H1 (cell line): Measurements from ENCODE around the gene PIK3C2G. TPM values are rescaled to one million over a fixed set of nuclear protein-coding genes. Genes with fewer than 3 reads are reported as not detected.

Source experiments
- CTCF ChIA-PET: fragments of 300-600 bp; sonication (Branson Sonifier 250); formaldehyde crosslinking; loops from one replicate; lab custom pipeline; 2021; ENCODE audit not compliant: partially characterized antibody; lab: Charles Lee
- POLR2A ChIA-PET: fragments of 300-600 bp; sonication (Branson Sonifier 250); formaldehyde crosslinking; loops from one replicate; lab custom pipeline; 2021; ENCODE audit warnings: inconsistent platforms; ENCODE audit not compliant: partially characterized antibody; lab: Charles Lee
- DNase-seq, 2 experiments: peaks; one replicate each; pipeline versions ENCODE4 v3.0.0 to v3.0.0-alpha.2; 2010 to 2022; ENCODE audit warnings: low spot score in 2 of 2, low read depth in 1 of 2, mixed read lengths in 1 of 2
- FAIRE-seq: peaks from 2 replicates; lab custom pipeline; 2011; peaks lifted over from hg19 to GRCh38; lab: Jason Lieb, UNC
- H2AFZ ChIP-seq: 2 replicates; pipeline ENCODE4 v1.8.1; 2012; ENCODE audit warnings: low read length, inconsistent platforms
- H2AK5ac ChIP-seq: 2 replicates; pipeline ENCODE4 v1.6.1; 2013; ENCODE audit warnings: low read depth, low read length
- H2BK120ac ChIP-seq: replicated peaks from 2 replicates; pipeline ENCODE3; 2013; ENCODE audit warnings: low read depth, low read length, inconsistent platforms
- H2BK12ac ChIP-seq: 2 replicates; pipeline ENCODE4 v1.6.1; 2013; ENCODE audit warnings: low read depth, low read length
- H2BK15ac ChIP-seq: 2 replicates; pipeline ENCODE4 v1.6.1; 2013; ENCODE audit warnings: low read length
- H2BK20ac ChIP-seq: 2 replicates; pipeline ENCODE4 v1.6.1; 2013; ENCODE audit warnings: low read length
- H2BK5ac ChIP-seq: 2 replicates; pipeline ENCODE4 v1.6.1; 2013; ENCODE audit warnings: low read depth, low read length
- H3K14ac ChIP-seq: 2 replicates; pipeline ENCODE4 v1.6.1; 2013; ENCODE audit warnings: inconsistent platforms; ENCODE audit not compliant: insufficient read length
- H3K18ac ChIP-seq: 2 replicates; pipeline ENCODE4 v1.6.1; 2013; ENCODE audit warnings: low read length; ENCODE audit errors: extremely low read depth
- H3K23ac ChIP-seq: 2 replicates; pipeline ENCODE4 v1.6.1; 2013; ENCODE audit warnings: inconsistent platforms; ENCODE audit not compliant: insufficient read length
- H3K23me2 ChIP-seq: 2 replicates; pipeline ENCODE4 v1.6.1; 2013; ENCODE audit warnings: low read depth, low read length
- H3K27ac ChIP-seq: 2 replicates; pipeline ENCODE4 v1.6.1; 2011; ENCODE audit warnings: low read depth, low read length, inconsistent platforms
- H3K27me3 ChIP-seq, 4 experiments: replicated peaks in 1 of 4; 1 replicate in 1 of 4; 2 replicates in 3 of 4; pipeline versions ENCODE4 v1.6.1 to v1.8.1; 2011 to 2013; ENCODE audit warnings: low read length in 3 of 4, mild to moderate bottlenecking in 3 of 4, inconsistent platforms in 2 of 4, mixed read lengths in 2 of 4, moderate library complexity in 1 of 4; ENCODE audit not compliant: control insufficient read depth in 3 of 4, insufficient read depth in 3 of 4; ENCODE audit errors: extremely low read depth in 1 of 4
- H3K36me3 ChIP-seq, 4 experiments: 2 replicates each; pipeline versions ENCODE4 v1.6.1 to v1.8.1; 2011 to 2013; ENCODE audit warnings: mild to moderate bottlenecking in 4 of 4, low read length in 3 of 4, moderate library complexity in 2 of 4, control low read depth in 1 of 4, inconsistent platforms in 1 of 4; ENCODE audit not compliant: insufficient read depth in 4 of 4, control insufficient read depth in 2 of 4
- H3K4ac ChIP-seq: replicated peaks from 2 replicates; pipeline ENCODE3; 2013; ENCODE audit warnings: low read length, low read depth, mixed read lengths, inconsistent platforms; ENCODE audit not compliant: insufficient read length
- H3K4me1 ChIP-seq, 4 experiments: replicated peaks in 1 of 4; 1 replicate in 1 of 4; 2 replicates in 3 of 4; pipeline versions ENCODE4 v1.6.1 to v1.8.1; 2011 to 2013; ENCODE audit warnings: low read length in 3 of 4, inconsistent platforms in 2 of 4, mixed read lengths in 1 of 4; ENCODE audit not compliant: insufficient read depth in 4 of 4, control insufficient read depth in 3 of 4
- H3K4me2 ChIP-seq, 2 experiments: 2 replicates each; pipeline versions ENCODE4 v1.6.1 to v1.8.1; 2011 to 2013; ENCODE audit warnings: low read depth in 2 of 2, low read length in 2 of 2, control low read depth in 1 of 2, inconsistent platforms in 1 of 2, mild to moderate bottlenecking in 1 of 2; ENCODE audit not compliant: insufficient read depth in 1 of 2
- H3K4me3 ChIP-seq, 4 experiments: fragments of 200-600, 300-600 bp in 1 of 4; sonication (generic), shearing (Covaris generic), sonication (Bioruptor Twin) in 1 of 4; 2 replicates each; pipeline versions ENCODE4 v1.5.1 to v1.8.1; 2011 to 2016; ENCODE audit warnings: low read length in 4 of 4, low read depth in 3 of 4, control low read depth in 2 of 4, inconsistent platforms in 2 of 4, mild to moderate bottlenecking in 2 of 4, mixed read lengths in 1 of 4, moderate library complexity in 1 of 4; ENCODE audit not compliant: insufficient read depth in 2 of 4; ENCODE audit errors: extremely low read depth in 1 of 4
- H3K56ac ChIP-seq: replicated peaks from 2 replicates; pipeline ENCODE3; 2013; ENCODE audit warnings: low read depth, mild to moderate bottlenecking, mixed read lengths, low read length, inconsistent platforms; ENCODE audit not compliant: insufficient read length
- H3K79me1 ChIP-seq: 2 replicates; pipeline ENCODE4 v1.6.1; 2013; ENCODE audit warnings: low read depth, low read length, control low read depth
- H3K79me2 ChIP-seq, 2 experiments: 2 replicates each; pipeline versions ENCODE4 v1.6.1 to v1.8.1; 2012 to 2013; ENCODE audit warnings: low read length in 2 of 2, mild to moderate bottlenecking in 2 of 2, inconsistent platforms in 1 of 2; ENCODE audit not compliant: insufficient read depth in 2 of 2, control insufficient read depth in 1 of 2
- H3K9ac ChIP-seq, 4 experiments: replicated peaks in 1 of 4; 1 replicate in 1 of 4; 2 replicates in 3 of 4; pipeline versions ENCODE4 v1.6.1 to v1.8.1; 2011 to 2013; ENCODE audit warnings: low read depth in 3 of 4, low read length in 3 of 4, control low read depth in 2 of 4, mild to moderate bottlenecking in 2 of 4, moderate library complexity in 2 of 4, inconsistent platforms in 1 of 4; ENCODE audit errors: extremely low read depth in 1 of 4
- H3K9me3 ChIP-seq, 2 experiments: 2 replicates each; pipeline versions ENCODE4 v1.6.1 to v1.8.1; 2012 to 2013; ENCODE audit warnings: mild to moderate bottlenecking in 2 of 2, moderate library complexity in 2 of 2, control low read depth in 1 of 2, inconsistent platforms in 1 of 2, low read depth in 1 of 2, low read length in 1 of 2, mixed read lengths in 1 of 2; ENCODE audit not compliant: insufficient read depth in 2 of 2
- H4K20me1 ChIP-seq, 2 experiments: replicated peaks in 1 of 2; 2 replicates each; pipeline versions ENCODE3 to v1.8.1; 2011 to 2013; ENCODE audit warnings: inconsistent platforms in 2 of 2, low read length in 2 of 2, mild to moderate bottlenecking in 1 of 2; ENCODE audit not compliant: insufficient read depth in 2 of 2, control insufficient read depth in 1 of 2
- H4K5ac ChIP-seq: 2 replicates; pipeline ENCODE4 v1.6.1; 2013; ENCODE audit warnings: low read length, low read depth, mixed read lengths, inconsistent platforms; ENCODE audit not compliant: insufficient read length
- H4K8ac ChIP-seq: 2 replicates; pipeline ENCODE4 v1.8.0; 2013; ENCODE audit warnings: mild to moderate bottlenecking, moderate library complexity, low read length, inconsistent platforms; ENCODE audit not compliant: insufficient read depth; ENCODE audit errors: extremely low read depth
- H4K91ac ChIP-seq: replicated peaks from 2 replicates; pipeline ENCODE3; 2013; ENCODE audit warnings: low read length, mixed read lengths, inconsistent platforms; ENCODE audit not compliant: insufficient read length
- POU5F1 ChIP-seq: IDR thresholded peaks from 2 replicates; pipeline ENCODE4 v1.6.1; 2011; ENCODE audit warnings: low read depth, mild to moderate bottlenecking, low read length, moderate library complexity
- WGBS, 2 experiments: shearing (Covaris generic) in 1 of 2; methylation state at CpG; one replicate each; pipeline versions ENCODE4 v1.1.6 to v1.1.7; 2013 to 2015; ENCODE audit warnings: low lambda C conversion rate in 2 of 2, mixed read lengths in 2 of 2, inconsistent platforms in 1 of 2, low coverage in 1 of 2, missing lambda C conversion rate in 1 of 2; ENCODE audit not compliant: insufficient replicate concordance in 2 of 2, insufficient coverage in 1 of 2, insufficient read length in 1 of 2; ENCODE audit errors: extremely low coverage in 1 of 2, missing lambda C conversion rate in 1 of 2; 5-methylcytosine and 5-hydroxymethylcytosine counted together
- polyA plus RNA-seq, 7 experiments: library from polyadenylated mRNA; depleted of rRNA in 3 of 7; stranded (reverse) in 5 of 7; unstranded in 2 of 7; fragments of >200 nt in 5 of 7; fragments of 200-250 nt in 2 of 7; gene quantifications; 1 replicate in 5 of 7; 2 replicates in 1 of 7; 4 replicates in 1 of 7; pipeline versions ENCODE4 v1.2.1 to v1.2.3, GENCODE V29; 2011 to 2013; ENCODE audit warnings: missing spikeins in 2 of 7, mixed read lengths in 2 of 7
- total RNA-seq: library from RNA; stranded (reverse); fragmentation: NEBNext Ultra II Directional; extraction: Animal tissue kit (Norgen Biotek cat#: 25700); gene quantifications from 2 replicates; pipeline ENCODE4 v1.2.1, GENCODE V29; 2021

The PIK3C2G gene
- total and polyA plus RNA-seq, 2 of the 8 experiments (the other 6 are each of a cell fraction or from before 2014, with no cell fraction given), result not detected

DNA sequence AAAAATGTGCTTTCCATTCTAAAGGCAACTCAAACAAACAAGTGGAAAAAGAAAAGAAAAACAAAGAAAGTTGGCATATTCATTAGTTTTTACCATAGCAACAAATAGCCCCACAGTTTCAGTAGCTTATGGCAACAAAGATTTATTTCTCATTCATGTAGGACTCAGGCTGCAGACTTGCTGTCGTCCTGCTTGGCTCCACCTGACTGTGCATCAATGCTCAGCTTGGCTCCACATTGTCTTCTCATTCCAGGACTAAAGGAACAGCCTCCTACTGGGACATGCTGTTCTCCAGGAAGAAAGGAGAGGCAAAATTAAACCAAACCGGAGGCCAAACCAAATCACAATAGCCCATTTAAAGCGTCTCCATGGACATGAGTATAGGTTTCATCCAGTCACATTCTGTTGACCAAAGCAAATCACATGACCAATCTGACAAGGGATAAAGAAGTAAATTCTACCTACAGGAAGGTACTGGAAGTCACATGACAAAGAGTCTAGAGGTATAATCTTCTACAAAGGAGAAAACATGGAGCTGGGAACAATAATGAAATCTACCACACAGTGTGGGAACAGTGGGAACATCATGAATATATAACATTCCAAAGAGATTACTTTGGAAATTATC is 222.5 kb downstream of the PIK3C2G start:
- Histone ChIP-seq H3K27me3 (no peaks in the 10 kb centered on the region), H3K9me3 (no peaks in the 10 kb centered on the region), H3K27ac (no peak overlapping the region), H3K18ac (no peak overlapping the region), H3K79me1 (no peaks in the 10 kb centered on the region), H2AFZ (no peak overlapping the region), H3K79me2 (no peaks in the 10 kb centered on the region), H3K56ac (no peak overlapping the region), H4K20me1 (no peaks in the 10 kb centered on the region), H2BK120ac (no peak overlapping the region), H2BK20ac (no peak overlapping the region), H3K23me2 (no peaks in the 10 kb centered on the region), H2AK5ac (no peak overlapping the region), H3K4me3 (no peak overlapping the region), H3K4ac (no peak overlapping the region), H3K4me1 (peaks cover 0 to 4% (median 4%) of the 10 kb centered on the region in 4 experiments; a peak in 3 of 7 replicates), H3K23ac (no peak overlapping the region), H3K14ac (no peak overlapping the region), H4K8ac (no peak overlapping the region), H3K36me3 (no peaks in the 10 kb centered on the region), H4K5ac (no peak overlapping the region), H2BK15ac (no peak overlapping the region), H4K91ac (no peak overlapping the region), H2BK12ac (no peak overlapping the region), H2BK5ac (no peak overlapping the region), H3K4me2 (no peak overlapping the region), H3K9ac (no peak overlapping the region)
- DNase-seq (no peak), FAIRE-seq (peak; percentile 74)
- ChIA-PET CTCF (interaction anchor here (0.5 kb wide), 1 partner anchor 1096 kb away, joined by 3 read pairs; no protein-coding TSS in a partner anchor), POLR2A (no interaction called here)
- 58% methylated on average over 3 of the region's 3 CpGs; no CpG with 5 or more reads in 1 of the 2 experiments for WGBS, 2 experiments
- no peak for TF ChIP-seq POU5F1
